H1 (cell line): ENCODE measurements around the gene CFAP74. TPM values are rescaled to one million over a fixed set of nuclear protein-coding genes. Genes with fewer than 3 reads are reported as not detected.

Experiments used
- CTCF ChIA-PET: fragments of 300-600 bp; sonication (Branson Sonifier 250); formaldehyde crosslinking; loops from one replicate; lab custom pipeline; 2021; ENCODE audit not compliant: partially characterized antibody; lab: Charles Lee
- POLR2A ChIA-PET: fragments of 300-600 bp; sonication (Branson Sonifier 250); formaldehyde crosslinking; loops from one replicate; lab custom pipeline; 2021; ENCODE audit warnings: inconsistent platforms; ENCODE audit not compliant: partially characterized antibody; lab: Charles Lee
- DNase-seq, 2 experiments: peaks; one replicate each; pipeline versions ENCODE4 v3.0.0 to v3.0.0-alpha.2; 2010 to 2022; ENCODE audit warnings: low spot score in 2 of 2, low read depth in 1 of 2, mixed read lengths in 1 of 2
- FAIRE-seq: peaks from 2 replicates; lab custom pipeline; 2011; peaks lifted over from hg19 to GRCh38; lab: Jason Lieb, UNC
- H2AFZ ChIP-seq: 2 replicates; pipeline ENCODE4 v1.8.1; 2012; ENCODE audit warnings: low read length, inconsistent platforms
- H2AK5ac ChIP-seq: 2 replicates; pipeline ENCODE4 v1.6.1; 2013; ENCODE audit warnings: low read depth, low read length
- H2BK120ac ChIP-seq: replicated peaks from 2 replicates; pipeline ENCODE3; 2013; ENCODE audit warnings: low read depth, low read length, inconsistent platforms
- H2BK12ac ChIP-seq: 2 replicates; pipeline ENCODE4 v1.6.1; 2013; ENCODE audit warnings: low read depth, low read length
- H2BK15ac ChIP-seq: 2 replicates; pipeline ENCODE4 v1.6.1; 2013; ENCODE audit warnings: low read length
- H2BK20ac ChIP-seq: 2 replicates; pipeline ENCODE4 v1.6.1; 2013; ENCODE audit warnings: low read length
- H2BK5ac ChIP-seq: 2 replicates; pipeline ENCODE4 v1.6.1; 2013; ENCODE audit warnings: low read depth, low read length
- H3K14ac ChIP-seq: 2 replicates; pipeline ENCODE4 v1.6.1; 2013; ENCODE audit warnings: inconsistent platforms; ENCODE audit not compliant: insufficient read length
- H3K18ac ChIP-seq: 2 replicates; pipeline ENCODE4 v1.6.1; 2013; ENCODE audit warnings: low read length; ENCODE audit errors: extremely low read depth
- H3K23ac ChIP-seq: 2 replicates; pipeline ENCODE4 v1.6.1; 2013; ENCODE audit warnings: inconsistent platforms; ENCODE audit not compliant: insufficient read length
- H3K23me2 ChIP-seq: 2 replicates; pipeline ENCODE4 v1.6.1; 2013; ENCODE audit warnings: low read depth, low read length
- H3K27ac ChIP-seq: 2 replicates; pipeline ENCODE4 v1.6.1; 2011; ENCODE audit warnings: low read depth, low read length, inconsistent platforms
- H3K27me3 ChIP-seq, 4 experiments: replicated peaks in 1 of 4; 1 replicate in 1 of 4; 2 replicates in 3 of 4; pipeline versions ENCODE4 v1.6.1 to v1.8.1; 2011 to 2013; ENCODE audit warnings: low read length in 3 of 4, mild to moderate bottlenecking in 3 of 4, inconsistent platforms in 2 of 4, mixed read lengths in 2 of 4, moderate library complexity in 1 of 4; ENCODE audit not compliant: control insufficient read depth in 3 of 4, insufficient read depth in 3 of 4; ENCODE audit errors: extremely low read depth in 1 of 4
- H3K36me3 ChIP-seq, 4 experiments: 2 replicates each; pipeline versions ENCODE4 v1.6.1 to v1.8.1; 2011 to 2013; ENCODE audit warnings: mild to moderate bottlenecking in 4 of 4, low read length in 3 of 4, moderate library complexity in 2 of 4, control low read depth in 1 of 4, inconsistent platforms in 1 of 4; ENCODE audit not compliant: insufficient read depth in 4 of 4, control insufficient read depth in 2 of 4
- H3K4ac ChIP-seq: replicated peaks from 2 replicates; pipeline ENCODE3; 2013; ENCODE audit warnings: low read length, low read depth, mixed read lengths, inconsistent platforms; ENCODE audit not compliant: insufficient read length
- H3K4me1 ChIP-seq, 4 experiments: replicated peaks in 1 of 4; 1 replicate in 1 of 4; 2 replicates in 3 of 4; pipeline versions ENCODE4 v1.6.1 to v1.8.1; 2011 to 2013; ENCODE audit warnings: low read length in 3 of 4, inconsistent platforms in 2 of 4, mixed read lengths in 1 of 4; ENCODE audit not compliant: insufficient read depth in 4 of 4, control insufficient read depth in 3 of 4
- H3K4me2 ChIP-seq, 2 experiments: 2 replicates each; pipeline versions ENCODE4 v1.6.1 to v1.8.1; 2011 to 2013; ENCODE audit warnings: low read depth in 2 of 2, low read length in 2 of 2, control low read depth in 1 of 2, inconsistent platforms in 1 of 2, mild to moderate bottlenecking in 1 of 2; ENCODE audit not compliant: insufficient read depth in 1 of 2
- H3K4me3 ChIP-seq, 4 experiments: fragments of 200-600, 300-600 bp in 1 of 4; sonication (generic), shearing (Covaris generic), sonication (Bioruptor Twin) in 1 of 4; 2 replicates each; pipeline versions ENCODE4 v1.5.1 to v1.8.1; 2011 to 2016; ENCODE audit warnings: low read length in 4 of 4, low read depth in 3 of 4, control low read depth in 2 of 4, inconsistent platforms in 2 of 4, mild to moderate bottlenecking in 2 of 4, mixed read lengths in 1 of 4, moderate library complexity in 1 of 4; ENCODE audit not compliant: insufficient read depth in 2 of 4; ENCODE audit errors: extremely low read depth in 1 of 4
- H3K56ac ChIP-seq: replicated peaks from 2 replicates; pipeline ENCODE3; 2013; ENCODE audit warnings: low read depth, mild to moderate bottlenecking, mixed read lengths, low read length, inconsistent platforms; ENCODE audit not compliant: insufficient read length
- H3K79me1 ChIP-seq: 2 replicates; pipeline ENCODE4 v1.6.1; 2013; ENCODE audit warnings: low read depth, low read length, control low read depth
- H3K79me2 ChIP-seq, 2 experiments: 2 replicates each; pipeline versions ENCODE4 v1.6.1 to v1.8.1; 2012 to 2013; ENCODE audit warnings: low read length in 2 of 2, mild to moderate bottlenecking in 2 of 2, inconsistent platforms in 1 of 2; ENCODE audit not compliant: insufficient read depth in 2 of 2, control insufficient read depth in 1 of 2
- H3K9ac ChIP-seq, 4 experiments: replicated peaks in 1 of 4; 1 replicate in 1 of 4; 2 replicates in 3 of 4; pipeline versions ENCODE4 v1.6.1 to v1.8.1; 2011 to 2013; ENCODE audit warnings: low read depth in 3 of 4, low read length in 3 of 4, control low read depth in 2 of 4, mild to moderate bottlenecking in 2 of 4, moderate library complexity in 2 of 4, inconsistent platforms in 1 of 4; ENCODE audit errors: extremely low read depth in 1 of 4
- H3K9me3 ChIP-seq, 2 experiments: 2 replicates each; pipeline versions ENCODE4 v1.6.1 to v1.8.1; 2012 to 2013; ENCODE audit warnings: mild to moderate bottlenecking in 2 of 2, moderate library complexity in 2 of 2, control low read depth in 1 of 2, inconsistent platforms in 1 of 2, low read depth in 1 of 2, low read length in 1 of 2, mixed read lengths in 1 of 2; ENCODE audit not compliant: insufficient read depth in 2 of 2
- H4K20me1 ChIP-seq, 2 experiments: replicated peaks in 1 of 2; 2 replicates each; pipeline versions ENCODE3 to v1.8.1; 2011 to 2013; ENCODE audit warnings: inconsistent platforms in 2 of 2, low read length in 2 of 2, mild to moderate bottlenecking in 1 of 2; ENCODE audit not compliant: insufficient read depth in 2 of 2, control insufficient read depth in 1 of 2
- H4K5ac ChIP-seq: 2 replicates; pipeline ENCODE4 v1.6.1; 2013; ENCODE audit warnings: low read length, low read depth, mixed read lengths, inconsistent platforms; ENCODE audit not compliant: insufficient read length
- H4K8ac ChIP-seq: 2 replicates; pipeline ENCODE4 v1.8.0; 2013; ENCODE audit warnings: mild to moderate bottlenecking, moderate library complexity, low read length, inconsistent platforms; ENCODE audit not compliant: insufficient read depth; ENCODE audit errors: extremely low read depth
- H4K91ac ChIP-seq: replicated peaks from 2 replicates; pipeline ENCODE3; 2013; ENCODE audit warnings: low read length, mixed read lengths, inconsistent platforms; ENCODE audit not compliant: insufficient read length
- BCL11A ChIP-seq, 2 experiments: IDR thresholded peaks; one replicate each; pipeline ENCODE4 v1.6.1; 2011; ENCODE audit warnings: low read depth in 2 of 2, low read length in 2 of 2, mild to moderate bottlenecking in 2 of 2
- BRCA1 ChIP-seq: IDR thresholded peaks from 2 replicates; pipeline ENCODE4 v1.6.1; 2012; ENCODE audit warnings: low read depth, low read length, improper control_type of control experiment
- CTBP2 ChIP-seq: IDR thresholded peaks from 2 replicates; pipeline ENCODE4 v1.7.0; 2011; ENCODE audit warnings: borderline replicate concordance, mild to moderate bottlenecking, moderate library complexity, mixed read lengths, low read length; ENCODE audit not compliant: insufficient read depth, insufficient read length
- E2F6 ChIP-seq: IDR thresholded peaks from 2 replicates; pipeline ENCODE4 v1.6.1; 2012; ENCODE audit warnings: inconsistent platforms
- HDAC2 ChIP-seq, 2 experiments: fragments of 300-600 bp in 1 of 2; sonication (generic) in 1 of 2; IDR thresholded peaks; 2 replicates each; pipeline ENCODE4 v1.6.1; 2011 to 2012; ENCODE audit warnings: low read depth in 2 of 2, low read length in 2 of 2, mild to moderate bottlenecking in 2 of 2, moderate library complexity in 2 of 2, borderline replicate concordance in 1 of 2, inconsistent platforms in 1 of 2
- KDM1A ChIP-seq: fragments of 200-600, 300-600 bp; sonication (generic); IDR thresholded peaks from 2 replicates; pipeline ENCODE4 v1.7.1; 2016; ENCODE audit warnings: mild to moderate bottlenecking, low read length, borderline replicate concordance
- MAX ChIP-seq: IDR thresholded peaks from 2 replicates; pipeline ENCODE4 v1.6.1; 2012; ENCODE audit warnings: inconsistent platforms
- PHF8 ChIP-seq: fragments of 200-600 bp; sonication (generic); conservative IDR thresholded peaks from 2 replicates; pipeline ENCODE4 v1.7.1; 2012; ENCODE audit warnings: low read depth, mild to moderate bottlenecking, inconsistent platforms, low read length, moderate library complexity
- SIRT6 ChIP-seq: IDR thresholded peaks from one replicate; pipeline ENCODE4 v1.7.1; 2012; ENCODE audit warnings: low read length, inconsistent platforms
- SP4 ChIP-seq: IDR thresholded peaks from 2 replicates; pipeline ENCODE4 v1.6.1; 2012; ENCODE audit warnings: low read length, inconsistent platforms
- USF2 ChIP-seq: IDR thresholded peaks from 2 replicates; pipeline ENCODE4 v1.6.1; 2011; ENCODE audit warnings: low read length, improper control_type of control experiment
- WGBS, 2 experiments: shearing (Covaris generic) in 1 of 2; methylation state at CpG; one replicate each; pipeline versions ENCODE4 v1.1.6 to v1.1.7; 2013 to 2015; ENCODE audit warnings: low lambda C conversion rate in 2 of 2, mixed read lengths in 2 of 2, inconsistent platforms in 1 of 2, low coverage in 1 of 2, missing lambda C conversion rate in 1 of 2; ENCODE audit not compliant: insufficient replicate concordance in 2 of 2, insufficient coverage in 1 of 2, insufficient read length in 1 of 2; ENCODE audit errors: extremely low coverage in 1 of 2, missing lambda C conversion rate in 1 of 2; 5-methylcytosine and 5-hydroxymethylcytosine counted together
- polyA plus RNA-seq, 7 experiments: library from polyadenylated mRNA; depleted of rRNA in 3 of 7; stranded (reverse) in 5 of 7; unstranded in 2 of 7; fragments of >200 nt in 5 of 7; fragments of 200-250 nt in 2 of 7; gene quantifications; 1 replicate in 5 of 7; 2 replicates in 1 of 7; 4 replicates in 1 of 7; pipeline versions ENCODE4 v1.2.1 to v1.2.3, GENCODE V29; 2011 to 2013; ENCODE audit warnings: missing spikeins in 2 of 7, mixed read lengths in 2 of 7
- total RNA-seq: library from RNA; stranded (reverse); fragmentation: NEBNext Ultra II Directional; extraction: Animal tissue kit (Norgen Biotek cat#: 25700); gene quantifications from 2 replicates; pipeline ENCODE4 v1.2.1, GENCODE V29; 2021

Gene CFAP74
- total and polyA plus RNA-seq, 2 of the 8 experiments (the other 6 are each of a cell fraction or from before 2014, with no cell fraction given) = 0.09 to 0.20 TPM

GRCh38 chr1:1955621-1956094 lies 47.9 kb downstream of the CFAP74 start:
- Histone ChIP-seq H3K27ac (no peak overlapping the region), H3K4me3 (no peak overlapping the region), H2BK15ac (0 out of 2 replicates have a peak overlapping the region, but pooled peaks have one; percentile 29), H3K4ac (no peak overlapping the region), H3K14ac (no peak overlapping the region), H3K56ac (no peak overlapping the region), H3K23me2 (no peaks in the 10 kb centered on the region; the same call in 1 of the 2 replicates), H4K91ac (peak overlapping the region; percentile 65), H2BK120ac (no peak overlapping the region), H4K20me1 (peaks cover 0 to 1% of the 10 kb centered on the region in 2 experiments), H3K9me3 (peaks cover 0 to 5% of the 10 kb centered on the region in 2 experiments; a peak in 1 of 4 replicates), H3K4me1 (peaks cover 0 to 8% (median 4%) of the 10 kb centered on the region in 4 experiments; a peak in 5 of 7 replicates), H3K36me3 (no peaks in the 10 kb centered on the region), H3K18ac (no peak overlapping the region), H3K79me2 (no peaks in the 10 kb centered on the region), H3K4me2 (no peak overlapping the region), H2AK5ac (no peak overlapping the region), H3K9ac (no peak overlapping the region), H2BK12ac (no peak overlapping the region), H4K8ac (peak overlapping the region; percentile 41; the same call in 1 of the 2 replicates), H3K27me3 (no peaks in the 10 kb centered on the region; a peak in 1 of 7 replicates), H3K23ac (no peak overlapping the region), H2BK20ac (no peak overlapping the region), H2AFZ (no peak overlapping the region), H2BK5ac (no peak overlapping the region), H4K5ac (no peak overlapping the region), H3K79me1 (no peaks in the 10 kb centered on the region)
- 90% methylated on average over 14 of the region's 14 CpGs; no CpG with 5 or more reads in 1 of the 2 experiments for WGBS, 2 experiments
- ChIA-PET POLR2A (interaction anchor here (1.1 to 1.3 kb wide), 2 partner anchors 20 to 85 kb away, joined by 3 read pairs; no protein-coding TSS in a partner anchor), CTCF (interaction anchor here (0.6 to 15.6 kb wide), 16 partner anchors 10 to 94 kb away, joined by 3 to 249 read pairs (median 4); partner anchors contain the start of gene PRKCZ)
- FAIRE-seq (no peak), DNase-seq (no peak)
- no peak for TF ChIP-seq SP4
- TF ChIP-seq BRCA1 = no peak
- TF ChIP-seq BCL11A (IDR thresholded peaks at IDR 0.05; ENCODE audit: low read depth in 2 of 2, low read length in 2 of 2) = no peak
- TF ChIP-seq CTBP2 = no peak
- no peak for TF ChIP-seq SIRT6
- no peak for TF ChIP-seq E2F6
- TF ChIP-seq USF2 = no peak
- TF ChIP-seq MAX = no peak
- TF ChIP-seq PHF8 = no peak
- TF ChIP-seq HDAC2 (IDR thresholded peaks at IDR 0.05; ENCODE audit: borderline replicate concordance in 1 of 2, low read depth in 2 of 2, low read length in 2 of 2) = no peak
- no peak for TF ChIP-seq KDM1A
